Hepatocyte (in vitro differentiated cells): ENCODE measurements around the gene BAZ1A.

Source experiments
- EZH2 ChIP-seq: fragments of 200-600 bp; sonication (generic); IDR thresholded peaks from 2 replicates; pipeline ENCODE4 v1.6.1; 2016; ENCODE audit warnings: antibody characterized with exemption, mild to moderate bottlenecking, borderline replicate concordance
- EZH2phosphoT487 ChIP-seq: fragments of 200-600 bp; sonication (generic); IDR thresholded peaks from one replicate; pipeline ENCODE4 v1.6.1; 2018; ENCODE audit warnings: antibody characterized with exemption, mild to moderate bottlenecking, low read depth, moderate library complexity; ENCODE audit not compliant: unreplicated experiment, severe bottlenecking
- TF ChIP-seq, protein P1 (sequence below): fragments of 200-600 bp; sonication (generic); IDR thresholded peaks from 2 replicates; pipeline ENCODE4 v1.5.1; 2016; ENCODE audit warnings: antibody characterized with exemption, mild to moderate bottlenecking; ENCODE audit not compliant: poor library complexity

DNA sequence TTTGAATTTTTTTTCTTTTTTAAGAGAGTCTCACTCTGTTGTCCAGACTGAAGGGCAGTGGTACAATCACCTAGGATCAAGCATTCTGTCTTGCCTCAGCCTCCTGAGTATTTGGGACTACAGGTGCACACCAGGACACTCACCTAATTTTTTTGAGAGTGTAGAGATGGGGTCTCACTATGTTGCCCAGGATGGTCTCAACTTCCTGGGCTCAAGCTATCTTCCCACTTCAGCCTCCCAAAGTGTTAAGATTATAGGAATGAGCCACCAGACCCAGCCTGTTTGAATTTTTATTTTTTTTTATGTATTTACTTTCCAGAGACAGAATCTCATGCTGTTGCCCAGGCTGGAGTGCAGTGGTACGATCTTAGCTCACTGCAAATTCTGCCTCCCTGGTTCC is 11.3 kb downstream of the BAZ1A start:
- TF ChIP-seq, protein P1, sequence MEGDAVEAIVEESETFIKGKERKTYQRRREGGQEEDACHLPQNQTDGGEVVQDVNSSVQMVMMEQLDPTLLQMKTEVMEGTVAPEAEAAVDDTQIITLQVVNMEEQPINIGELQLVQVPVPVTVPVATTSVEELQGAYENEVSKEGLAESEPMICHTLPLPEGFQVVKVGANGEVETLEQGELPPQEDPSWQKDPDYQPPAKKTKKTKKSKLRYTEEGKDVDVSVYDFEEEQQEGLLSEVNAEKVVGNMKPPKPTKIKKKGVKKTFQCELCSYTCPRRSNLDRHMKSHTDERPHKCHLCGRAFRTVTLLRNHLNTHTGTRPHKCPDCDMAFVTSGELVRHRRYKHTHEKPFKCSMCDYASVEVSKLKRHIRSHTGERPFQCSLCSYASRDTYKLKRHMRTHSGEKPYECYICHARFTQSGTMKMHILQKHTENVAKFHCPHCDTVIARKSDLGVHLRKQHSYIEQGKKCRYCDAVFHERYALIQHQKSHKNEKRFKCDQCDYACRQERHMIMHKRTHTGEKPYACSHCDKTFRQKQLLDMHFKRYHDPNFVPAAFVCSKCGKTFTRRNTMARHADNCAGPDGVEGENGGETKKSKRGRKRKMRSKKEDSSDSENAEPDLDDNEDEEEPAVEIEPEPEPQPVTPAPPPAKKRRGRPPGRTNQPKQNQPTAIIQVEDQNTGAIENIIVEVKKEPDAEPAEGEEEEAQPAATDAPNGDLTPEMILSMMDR = no peak
- TF ChIP-seq EZH2phosphoT487 = no peak
- no peak for TF ChIP-seq EZH2
